HAP-1 (cell line): ENCODE measurements around the gene PREB.

Source experiments
- DNase-seq, 2 experiments: peaks; one replicate each; pipeline ENCODE4 v3.0.0-alpha.2; 2016 to 2020; ENCODE audit warnings: low spot score in 2 of 2
- H3K27me3 ChIP-seq: fragments of 250-450 bp; sonication (Bioruptor Pico); 2 replicates; pipeline ENCODE4 v1.5.1; 2020; ENCODE audit warnings: low read depth, mild to moderate bottlenecking, moderate library complexity
- H3K36me3 ChIP-seq: fragments of 250-450 bp; sonication (Bioruptor Pico); replicated peaks from 2 replicates; pipeline ENCODE4 v1.5.1; 2020; ENCODE audit warnings: mild to moderate bottlenecking
- H3K4me1 ChIP-seq: fragments of 250-450 bp; sonication (Bioruptor Pico); 2 replicates; pipeline ENCODE4 v1.5.1; 2020; ENCODE audit warnings: mild to moderate bottlenecking
- H3K4me3 ChIP-seq: fragments of 250-450 bp; sonication (Bioruptor Pico); 2 replicates; pipeline ENCODE4 v1.5.1; 2020; ENCODE audit warnings: mild to moderate bottlenecking, moderate library complexity
- H3K9me3 ChIP-seq: fragments of 250-450 bp; sonication (Bioruptor Pico); 2 replicates; pipeline ENCODE4 v1.5.1; 2020; ENCODE audit warnings: mild to moderate bottlenecking, moderate library complexity
- in situ Hi-C: fragments of 300-500 bp; cut with MboI; formaldehyde crosslinking; loops from 3 replicates; pipeline ENCODE4 v1.14.3; 2020; ENCODE audit warnings: low sequenced_read_pairs, inconsistent platforms, mixed read lengths

Gene PREB

GRCh38 chr2:27147935-27148334, 13.5 kb upstream of the PREB start:
- Histone ChIP-seq H3K36me3 (no peaks in the 10 kb centered on the region), H3K9me3 (no peaks in the 10 kb centered on the region; the same call in 1 of the 2 replicates), H3K27me3 (peaks cover 13% of the 10 kb centered on the region), H3K4me3 (no peak overlapping the region), H3K4me1 (no peaks in the 10 kb centered on the region)
- no peak for DNase-seq
- in situ Hi-C loops = no loop called here

DNA sequence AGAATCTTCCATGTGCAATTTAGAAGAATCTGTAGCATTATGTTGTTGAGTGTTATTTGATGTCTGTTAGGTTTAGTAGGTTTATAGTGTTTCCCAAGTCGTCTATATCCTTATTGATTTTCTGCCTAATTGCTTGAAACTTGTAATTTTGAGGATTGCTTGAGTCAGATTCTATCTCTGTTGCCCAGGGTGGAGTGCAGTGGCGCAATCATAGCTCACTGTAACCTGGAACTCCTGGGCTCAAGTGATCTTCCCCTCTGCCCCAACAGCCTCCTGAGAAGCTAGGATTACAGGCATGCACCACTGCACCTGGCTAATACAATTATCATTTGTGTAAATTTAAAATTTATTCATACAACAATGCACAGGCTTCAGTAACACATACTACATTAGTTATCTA, 11.2 kb upstream of the PREB start:
- Histone ChIP-seq H3K27me3 (peaks cover 15% of the 10 kb centered on the region), H3K36me3 (no peaks in the 10 kb centered on the region), H3K9me3 (no peaks in the 10 kb centered on the region; the same call in 1 of the 2 replicates), H3K4me1 (no peaks in the 10 kb centered on the region), H3K4me3 (no peak overlapping the region)
- DNase-seq = no peak
- in situ Hi-C loops = no loop called here

DNA sequence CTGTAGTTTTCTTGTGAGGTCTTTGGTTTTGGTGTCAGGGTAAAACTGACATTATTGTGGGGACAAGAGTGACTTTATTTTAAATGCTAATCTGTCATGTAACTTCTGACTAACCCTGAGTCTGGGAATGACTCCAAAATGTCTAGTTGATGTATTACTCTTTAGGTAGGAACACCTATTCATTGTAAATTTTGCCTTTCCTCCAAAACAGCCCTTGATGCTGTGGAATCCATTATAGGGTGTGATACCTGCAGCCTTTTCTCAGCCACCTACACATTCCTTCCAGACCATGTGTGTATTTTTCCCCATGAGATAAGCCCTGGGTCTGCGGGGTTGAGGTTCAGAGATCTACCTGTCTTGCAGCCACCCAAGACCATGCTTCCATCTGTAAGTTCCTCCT, 8.8 kb upstream of the PREB start:
- Histone ChIP-seq H3K36me3 (no peaks in the 10 kb centered on the region), H3K4me1 (no peaks in the 10 kb centered on the region), H3K27me3 (peaks cover 15% of the 10 kb centered on the region), H3K4me3 (no peak overlapping the region), H3K9me3 (no peaks in the 10 kb centered on the region; the same call in 1 of the 2 replicates)
- in situ Hi-C loops = no loop called here
- DNase-seq = no peak

DNA sequence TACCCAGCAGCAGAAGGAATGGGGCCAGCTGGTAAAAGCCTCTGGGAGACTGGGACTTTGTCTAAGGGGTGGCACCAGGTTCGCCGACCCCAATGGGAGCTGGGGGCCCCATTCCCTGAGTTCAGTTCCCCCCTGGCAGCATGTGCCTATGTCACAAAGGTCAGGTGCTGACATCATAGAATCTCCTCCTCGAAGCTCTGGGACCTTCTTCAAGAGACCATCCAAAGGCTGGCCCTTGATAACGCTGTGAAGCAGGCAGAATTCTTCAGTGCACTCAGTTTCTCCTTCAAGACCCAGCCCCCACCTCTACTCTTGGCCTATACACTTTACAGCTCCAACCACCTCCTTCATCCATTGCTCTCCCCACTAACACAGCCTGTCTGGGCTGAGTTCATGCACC, 4.9 kb upstream of the PREB start, which contains the start of gene PRR30:
Gene PRR30 (minus strand): TSS at position 101 of the 400 bp plus-strand sequence. CDS start 1,081 bp downstream, outside the sequence.
- Histone ChIP-seq H3K36me3 (peaks cover under 1% of the 10 kb centered on the region), H3K27me3 (peaks cover 15% of the 10 kb centered on the region), H3K4me3 (no peak within 1 kb of the TSS), H3K9me3 (no peaks in the 10 kb centered on the region; the same call in 1 of the 2 replicates), H3K4me1 (peaks cover 3% of the 10 kb centered on the region; the same call in 1 of the 2 replicates)
- in situ Hi-C loops = no loop called here
- no peak for DNase-seq

DNA sequence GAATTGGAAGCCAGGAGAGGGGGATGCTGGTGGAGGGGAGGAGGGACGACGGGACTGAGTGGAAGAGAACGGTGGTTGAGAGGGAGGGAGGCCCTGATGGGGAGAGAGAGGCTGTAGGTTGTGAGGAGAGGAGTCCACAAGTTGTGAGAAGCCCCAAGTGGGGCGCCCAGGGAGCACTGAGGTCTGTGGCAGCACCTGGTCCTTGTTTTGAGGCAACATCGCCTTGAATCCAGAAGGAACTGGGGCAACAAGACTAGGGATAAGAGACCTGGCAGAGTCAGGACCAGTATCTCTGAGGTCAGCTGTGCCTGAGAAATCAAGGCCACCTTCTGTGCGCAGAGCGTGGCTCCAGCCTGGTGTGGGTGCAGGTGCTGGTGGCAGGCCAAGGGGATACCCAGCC, 3.7 kb upstream of the PREB start:
- in situ Hi-C loops = no loop called here
- Histone ChIP-seq H3K27me3 (0 out of 2 replicates have a peak, but pooled peaks cover 4% of the 10 kb centered on the region), H3K36me3 (peaks cover 3% of the 10 kb centered on the region), H3K4me1 (peaks cover 9% of the 10 kb centered on the region), H3K9me3 (no peaks in the 10 kb centered on the region; the same call in 1 of the 2 replicates), H3K4me3 (no peak overlapping the region)
- DNase-seq = no peak

DNA sequence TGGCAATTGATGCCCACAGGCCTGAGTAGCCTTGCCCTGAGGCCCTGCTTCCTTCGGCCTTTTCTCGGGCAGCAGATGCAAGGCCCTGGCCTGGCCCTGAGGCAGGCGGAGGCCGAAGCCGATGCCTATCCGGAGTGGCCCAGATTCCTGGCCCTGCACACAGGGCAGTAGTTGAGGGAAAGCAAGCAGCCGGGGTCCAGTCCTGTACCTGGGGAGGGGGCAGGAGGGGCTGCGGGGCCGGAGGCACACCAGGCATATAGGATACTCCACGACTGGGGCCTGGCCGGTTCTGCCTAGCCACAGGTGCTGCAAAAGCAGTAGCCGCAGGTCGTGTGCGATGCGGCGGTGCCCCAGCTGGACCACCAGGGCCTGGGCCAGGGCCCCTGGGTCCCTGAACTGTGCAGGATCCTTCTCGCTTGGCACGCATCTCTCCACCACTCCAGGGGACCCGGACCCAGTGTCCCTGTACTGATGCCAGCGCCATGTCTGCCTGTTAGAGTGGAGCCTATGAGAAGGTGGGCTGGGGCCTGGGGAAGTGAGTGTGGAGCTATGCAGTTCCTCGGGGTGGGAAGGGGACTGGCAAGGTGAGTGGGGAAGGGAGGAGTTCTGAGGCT, 3.0 kb upstream of the PREB start:
- H3K27me3 ChIP-seq = no peaks in the 10 kb centered on the region
- H3K9me3 ChIP-seq = no peaks in the 10 kb centered on the region
- H3K36me3 ChIP-seq = peaks cover 10% of the 10 kb centered on the region
- DNase-seq = no peak
- in situ Hi-C loops = no loop called here
- H3K4me3 ChIP-seq = no peak overlapping the region
- peaks cover 9% of the 10 kb centered on the region for H3K4me1 ChIP-seq

DNA sequence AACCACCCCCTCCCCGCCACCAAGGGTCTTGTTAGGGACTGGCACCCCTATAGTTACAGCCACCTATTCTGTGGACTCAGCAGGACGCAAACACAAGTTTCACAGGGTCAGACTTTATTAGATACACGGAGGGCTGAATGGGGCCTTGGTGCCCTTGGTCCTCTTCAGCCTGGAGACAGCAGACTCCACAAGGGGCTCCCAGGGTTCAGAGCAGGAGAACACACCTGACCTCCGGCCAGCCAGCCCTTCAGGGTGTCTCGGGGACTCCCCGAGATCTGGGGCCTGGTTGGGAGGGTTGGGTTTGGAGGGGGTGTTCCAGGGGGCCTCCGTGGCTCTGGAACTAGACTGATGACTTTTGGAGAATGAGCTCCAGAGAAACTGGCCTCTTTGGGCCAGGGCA, 2.3 kb upstream of the PREB start:
- H3K27me3 ChIP-seq = no peaks in the 10 kb centered on the region
- no peak for DNase-seq
- H3K9me3 ChIP-seq = no peaks in the 10 kb centered on the region
- peaks cover 16% of the 10 kb centered on the region for H3K36me3 ChIP-seq
- H3K4me3 ChIP-seq = no peak overlapping the region
- H3K4me1 ChIP-seq = peaks cover 9% of the 10 kb centered on the region
- in situ Hi-C loops = no loop called here

DNA sequence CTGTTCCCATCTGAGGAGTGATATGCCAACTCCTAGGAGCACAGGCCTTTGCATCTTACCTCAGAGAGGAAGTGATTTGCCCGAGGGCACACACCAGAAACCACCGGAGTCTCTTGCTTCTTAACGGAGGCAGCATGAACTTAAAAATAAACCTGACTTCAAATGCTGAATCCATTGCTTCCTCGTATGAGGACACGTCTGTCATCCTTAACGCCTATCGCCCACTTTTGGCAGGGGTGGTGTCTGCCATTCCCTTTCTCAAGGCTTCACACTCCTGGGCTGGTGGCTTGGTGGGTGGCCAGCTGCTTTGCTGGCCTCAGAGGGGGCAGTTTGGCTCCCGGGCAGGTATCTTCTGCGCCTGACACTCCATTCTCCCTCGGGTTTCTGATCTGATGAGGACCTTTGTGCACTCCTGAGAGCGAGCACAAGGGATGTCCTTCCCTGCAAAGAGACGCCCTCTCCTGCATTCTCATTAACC, 1.1 kb upstream of the PREB start:
- no peaks in the 10 kb centered on the region for H3K27me3 ChIP-seq
- in situ Hi-C loops = no loop called here
- DNase-seq = no peak
- peaks cover 9% of the 10 kb centered on the region for H3K4me1 ChIP-seq
- peaks cover 27% of the 10 kb centered on the region for H3K36me3 ChIP-seq
- H3K9me3 ChIP-seq = no peaks in the 10 kb centered on the region
- no peak overlapping the region for H3K4me3 ChIP-seq

- H3K9me3 ChIP-seq = no peaks in the 10 kb centered on the region
- H3K27me3 ChIP-seq = no peaks in the 10 kb centered on the region
- DNase-seq = no peak
- H3K4me3 ChIP-seq = peak overlapping the region; percentile 85
- in situ Hi-C loops = no loop called here
- H3K4me1 ChIP-seq = peaks cover 9% of the 10 kb centered on the region
- peaks cover 33% of the 10 kb centered on the region for H3K36me3 ChIP-seq
These were observed 493 bp upstream of the PREB start for GRCh38 chr2:27134781-27135477.

DNA sequence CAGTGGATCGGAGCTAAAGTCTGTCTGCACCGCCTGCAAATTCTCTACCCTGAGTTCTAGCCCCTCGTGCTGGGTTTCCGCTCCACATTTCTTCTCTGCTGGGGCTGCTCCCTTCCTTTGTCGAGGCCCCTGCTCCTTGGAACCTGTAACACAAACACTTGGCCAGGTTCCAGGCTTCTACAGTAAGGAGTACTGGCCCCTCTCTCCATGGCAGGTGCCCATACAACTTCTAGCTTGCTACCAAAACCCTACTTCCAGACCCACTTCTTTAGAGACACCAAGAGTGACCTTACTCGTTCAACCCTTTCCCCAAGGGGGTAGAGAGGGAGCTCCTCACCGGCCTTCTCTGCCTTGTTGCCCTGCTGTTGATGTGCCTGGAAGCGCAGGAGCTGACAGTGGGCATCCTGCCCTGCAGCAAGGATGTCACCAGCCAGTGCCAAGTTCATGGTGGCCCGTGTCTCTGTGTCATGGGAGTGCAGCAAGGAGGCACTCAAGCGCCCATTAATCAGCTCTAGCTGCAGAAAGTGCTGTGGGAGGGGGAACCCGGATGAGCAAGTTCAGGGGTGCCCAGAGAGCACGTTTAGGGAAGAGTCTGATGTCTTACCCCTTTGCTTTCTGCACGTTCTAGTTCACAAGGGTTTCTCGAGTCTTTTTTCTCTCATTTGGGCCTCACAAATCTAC, 1.1 kb downstream of the PREB start:
- peaks cover 9% of the 10 kb centered on the region for H3K4me1 ChIP-seq
- H3K36me3 ChIP-seq = peaks cover 38% of the 10 kb centered on the region
- in situ Hi-C loops = no loop called here
- no peaks in the 10 kb centered on the region for H3K27me3 ChIP-seq
- H3K4me3 ChIP-seq = peak overlapping the region; percentile 85
- DNase-seq = no peak
- no peaks in the 10 kb centered on the region for H3K9me3 ChIP-seq

DNA sequence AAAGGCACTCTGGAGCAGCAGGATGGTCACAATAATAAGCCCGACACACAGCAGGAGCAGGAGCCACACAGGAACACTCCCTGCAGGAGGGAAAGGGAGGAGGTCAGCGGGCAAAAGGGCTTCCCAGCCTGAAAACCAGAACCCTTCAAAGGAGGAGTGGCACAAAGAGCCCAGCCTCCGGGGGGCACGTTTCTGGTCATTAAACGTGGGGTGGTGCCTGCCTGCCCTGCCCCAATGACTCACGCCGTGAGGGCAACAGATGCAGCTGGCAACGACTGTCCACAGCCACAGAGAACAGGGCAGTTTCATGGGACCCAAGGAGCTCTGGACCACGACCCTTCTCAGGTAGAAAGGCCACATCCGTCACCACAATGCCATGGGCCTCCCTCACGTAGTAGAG, 3.0 kb downstream of the PREB start:
- Histone ChIP-seq H3K9me3 (no peaks in the 10 kb centered on the region), H3K36me3 (peaks cover 38% of the 10 kb centered on the region), H3K4me3 (no peak overlapping the region), H3K4me1 (peaks cover 9% of the 10 kb centered on the region), H3K27me3 (no peaks in the 10 kb centered on the region)
- DNase-seq = no peak
- in situ Hi-C loops = no loop called here

DNA sequence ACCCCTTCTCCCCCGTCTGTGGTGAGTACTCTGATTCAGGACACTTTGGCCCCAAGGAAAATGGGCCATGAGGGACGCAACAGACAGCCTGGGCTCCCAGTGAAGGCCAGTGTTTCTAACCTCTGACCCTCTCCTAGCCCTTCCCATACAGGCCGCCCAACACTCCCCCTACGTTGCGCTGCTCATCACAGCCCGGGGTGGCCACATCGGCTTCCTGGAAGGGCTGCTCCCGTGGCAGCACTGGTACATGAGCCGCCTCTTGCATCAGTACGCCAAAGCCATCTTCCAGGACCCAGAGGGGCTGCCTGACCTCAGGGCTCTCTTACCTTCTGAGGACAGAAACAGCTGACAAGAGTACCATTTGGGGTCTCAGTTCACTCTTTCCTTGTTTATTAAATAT, 4.0 kb downstream of the PREB start:
- Histone ChIP-seq H3K9me3 (no peaks in the 10 kb centered on the region), H3K4me3 (no peak overlapping the region), H3K27me3 (no peaks in the 10 kb centered on the region), H3K36me3 (peaks cover 38% of the 10 kb centered on the region), H3K4me1 (peaks cover 9% of the 10 kb centered on the region)
- DNase-seq = no peak
- in situ Hi-C loops = no loop called here

- in situ Hi-C loops = no loop called here
- peaks cover 34% of the 10 kb centered on the region for H3K36me3 ChIP-seq
These were observed 5.5 kb downstream of the PREB start for GRCh38 chr2:27128668-27129571.

More at GRCh38 chr2:27128668-27129571, 5.5 kb downstream of the PREB start:
- no peaks in the 10 kb centered on the region for H3K27me3 ChIP-seq
- H3K4me1 ChIP-seq = peaks cover 8% of the 10 kb centered on the region
- no peak for DNase-seq
- H3K4me3 ChIP-seq = no peak overlapping the region
- H3K9me3 ChIP-seq = no peaks in the 10 kb centered on the region
